Gastroesophageal sphincter (tissue), 3 donors: ENCODE results near the gene TRABD2B.

Source experiments
- CTCF ChIP-seq, 4 experiments: fragments of 200-600 bp in 2 of 4; fragments of 450-650 bp in 2 of 4; sonication (generic) in 1 of 4; IDR thresholded peaks; one replicate each; pipeline ENCODE4 v1.5.1; 2017 to 2019; ENCODE audit warnings: antibody characterized with exemption in 4 of 4, mild to moderate bottlenecking in 2 of 4, moderate library complexity in 2 of 4
- POLR2AphosphoS5 ChIP-seq: sonication (generic); formaldehyde crosslinking; IDR thresholded peaks from one replicate; pipeline ENCODE4 v1.6.1; 2017; ENCODE audit warnings: antibody characterized with exemption

GRCh38 chr1:47732489-47732888 is 264.7 kb downstream of the TRABD2B start:
- no peak for TF ChIP-seq CTCF (IDR thresholded peaks at IDR 0.05)
- TF ChIP-seq POLR2AphosphoS5 = no peak
